ENCODE data around the gene ZNF783.
"Not testable (repeated sequence)": the region's sequence is repeated elsewhere in the genome, so short reads cannot be mapped to it uniquely, and the experiment has no call there.

The ZNF783 gene

DNA sequence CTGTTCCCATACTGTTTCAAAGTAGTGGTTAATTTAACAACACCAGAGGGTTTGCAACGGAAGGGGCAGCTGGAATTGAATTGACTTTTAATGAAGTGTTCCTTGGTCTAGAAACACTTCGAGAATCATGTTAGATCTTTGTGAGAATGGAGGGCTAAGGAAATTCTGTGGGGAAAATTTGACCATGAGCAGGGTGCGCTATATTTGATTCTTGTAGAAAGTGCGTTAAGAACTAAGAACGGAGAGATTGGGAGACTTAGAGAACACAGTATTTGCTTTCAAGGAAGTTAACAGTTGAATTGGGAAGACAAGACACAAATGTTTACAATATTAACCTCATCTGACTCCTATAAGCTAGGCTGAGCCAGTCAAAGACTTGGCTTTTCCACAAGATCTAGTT, 21.4 kb upstream of the ZNF783 start:
- DNase-seq (ENCODE audit: low read depth in 2 of 2): no peak

DNA sequence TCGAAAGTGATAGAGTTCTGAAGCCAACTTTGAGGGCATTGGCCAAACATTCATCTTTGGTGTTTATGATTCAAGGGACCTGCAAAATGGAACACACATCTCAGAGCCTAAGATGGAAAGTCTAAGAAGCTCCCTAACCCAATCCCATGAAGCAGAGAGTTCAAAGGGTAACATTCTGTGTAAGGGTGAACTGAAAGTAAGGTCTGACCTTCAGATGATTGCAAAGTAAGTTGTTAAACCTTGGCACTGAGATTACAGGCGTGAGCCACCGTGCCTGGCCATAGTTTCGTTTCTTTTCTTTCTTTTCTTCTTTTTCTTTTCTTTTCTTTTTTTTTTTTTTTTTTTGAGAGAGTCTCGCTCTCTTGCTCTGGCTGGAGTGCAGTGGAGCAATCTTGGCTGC, 20.3 kb upstream of the ZNF783 start:
- no peak for DNase-seq (ENCODE audit: low read depth in 2 of 2)

DNA sequence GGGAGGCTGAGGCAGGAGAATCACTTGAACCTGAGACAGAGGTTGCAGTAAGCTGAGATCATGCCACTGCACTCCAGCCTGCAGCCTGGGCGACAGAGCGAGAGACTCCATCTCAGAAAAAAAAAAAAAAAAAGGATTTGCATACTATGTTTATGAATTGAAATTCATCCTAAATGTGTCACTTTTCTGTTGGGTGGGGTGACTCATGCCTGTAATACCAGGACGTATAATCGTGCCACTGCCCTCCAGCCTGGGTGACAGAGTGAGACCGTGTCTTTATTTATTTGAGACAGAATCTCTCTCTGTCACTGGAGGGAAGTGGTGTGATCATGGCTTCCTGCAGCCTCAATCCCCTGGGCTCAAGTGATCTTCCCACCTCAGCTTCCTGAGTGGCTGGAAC, 16.8 kb upstream of the ZNF783 start:
- no peak for DNase-seq (ENCODE audit: low read depth in 2 of 2)

DNA sequence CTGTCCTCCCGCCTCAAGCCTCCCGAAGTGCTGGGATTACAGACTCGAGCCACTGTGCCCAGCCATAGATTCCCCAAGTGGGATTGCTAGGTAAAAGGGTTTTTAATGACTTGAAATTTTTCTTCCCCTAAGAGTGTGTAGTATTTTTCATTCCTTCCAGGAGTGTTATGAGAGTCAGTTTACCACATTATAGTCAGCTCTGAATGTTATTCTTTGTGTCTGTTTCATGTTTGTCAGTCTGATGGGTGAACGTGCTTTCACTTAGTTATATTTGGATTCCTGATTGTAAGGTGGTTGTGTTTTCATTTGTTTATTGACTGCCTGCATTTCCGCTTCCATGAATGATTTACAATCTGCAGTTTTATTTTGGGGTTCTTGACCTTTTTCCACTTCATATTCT, 16.3 kb upstream of the ZNF783 start:
- DNase-seq (ENCODE audit: low read depth in 2 of 2): no peak

DNA sequence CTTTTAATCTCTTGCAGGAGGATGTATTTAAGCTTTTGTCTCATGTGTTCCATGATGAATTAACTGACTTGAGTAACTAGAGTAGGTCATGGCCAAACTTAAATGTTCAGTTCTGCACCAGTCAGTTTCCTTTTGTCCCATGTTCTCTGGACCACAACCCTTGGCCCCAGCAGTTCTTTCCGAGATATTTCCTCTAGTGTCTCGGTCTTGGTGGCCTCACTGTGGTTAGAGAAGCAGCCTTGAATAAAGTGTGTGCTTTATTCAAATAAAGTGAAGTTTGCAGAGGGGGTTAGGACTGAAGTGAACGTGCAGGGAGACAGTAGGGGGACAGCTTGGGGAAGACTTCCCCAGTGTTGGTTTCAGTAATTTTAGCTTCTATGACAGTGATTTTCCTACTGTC, 13.2 kb upstream of the ZNF783 start:
- DNase-seq (ENCODE audit: low read depth in 2 of 2): no peak

DNA sequence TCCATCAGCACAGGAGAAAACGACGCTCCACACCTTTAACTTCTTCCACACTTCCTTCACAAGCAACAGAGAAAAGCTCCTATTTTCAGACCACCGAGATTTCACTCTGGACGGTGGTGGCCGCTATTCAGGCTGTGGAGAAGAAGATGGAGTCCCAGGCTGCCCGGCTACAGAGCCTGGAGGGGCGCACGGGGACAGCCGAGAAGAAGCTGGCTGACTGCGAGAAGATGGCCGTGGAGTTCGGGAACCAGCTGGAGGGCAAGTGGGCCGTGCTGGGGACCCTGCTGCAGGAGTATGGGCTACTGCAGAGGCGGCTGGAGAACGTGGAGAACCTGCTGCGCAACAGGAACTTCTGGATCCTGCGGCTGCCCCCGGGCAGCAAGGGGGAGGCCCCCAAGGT, 11.8 kb upstream of the ZNF783 start:
- not testable (repeated sequence) for DNase-seq (ENCODE audit: low read depth in 2 of 2)

DNA sequence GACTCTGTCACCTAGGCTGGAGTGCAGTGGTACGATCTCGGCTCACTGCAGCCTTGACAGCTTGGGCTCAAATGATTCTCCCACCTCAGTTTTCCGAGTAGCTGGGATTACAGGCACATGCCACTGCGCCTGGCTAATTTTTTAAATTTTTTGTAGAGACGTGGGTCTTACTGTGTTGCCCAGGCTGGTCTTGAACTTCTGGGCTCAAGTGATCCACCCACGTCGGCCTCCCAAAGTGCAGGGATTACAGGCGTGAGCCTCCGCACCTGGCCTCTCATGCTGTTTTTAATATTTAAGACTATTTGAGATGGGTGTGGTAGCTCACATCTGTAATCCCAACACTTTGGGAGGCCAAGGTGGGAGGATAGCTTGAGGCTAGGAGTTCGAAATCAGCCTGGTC, 10.5 kb upstream of the ZNF783 start:
- not testable (repeated sequence) for DNase-seq (ENCODE audit: low read depth in 2 of 2)

DNA sequence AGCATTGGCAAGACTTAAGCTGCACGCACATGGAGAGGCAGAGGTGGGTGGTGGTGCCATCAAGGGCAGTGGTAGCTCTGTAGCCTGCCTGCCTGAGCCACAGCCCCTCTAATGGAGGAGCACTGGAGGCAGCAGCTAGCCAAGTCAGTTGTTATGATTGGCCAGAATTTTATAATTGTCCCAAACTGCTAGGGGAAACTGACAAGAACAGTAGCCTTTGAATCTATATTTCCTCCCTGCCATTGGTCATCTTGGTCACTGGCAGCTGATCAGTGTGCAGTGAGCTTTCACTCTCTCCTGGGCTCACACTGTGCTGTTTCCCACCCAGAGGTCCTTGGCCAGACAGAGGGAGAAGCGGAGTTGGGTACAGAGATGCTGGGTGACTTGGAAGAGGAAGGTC, 9.6 kb upstream of the ZNF783 start:
- DNase-seq (ENCODE audit: low read depth in 2 of 2): no peak

DNA sequence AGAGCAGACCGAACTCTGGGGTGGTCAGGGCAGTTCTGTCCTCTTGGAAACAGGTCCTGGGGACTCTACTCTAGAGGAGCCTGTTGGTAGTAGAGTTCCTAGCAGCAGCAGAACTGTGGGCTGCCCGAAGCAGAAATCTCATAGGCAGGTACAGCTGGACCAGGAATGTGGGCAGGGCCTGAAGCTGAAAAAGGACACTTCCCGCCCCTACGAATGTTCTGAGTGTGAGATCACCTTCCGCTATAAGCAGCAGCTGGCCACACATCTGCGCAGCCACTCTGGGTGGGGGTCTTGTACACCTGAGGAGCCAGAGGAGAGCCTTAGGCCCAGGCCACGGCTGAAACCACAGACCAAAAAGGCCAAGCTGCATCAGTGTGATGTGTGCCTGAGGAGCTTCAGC, 8.3 kb upstream of the ZNF783 start:
- DNase-seq (ENCODE audit: low read depth in 2 of 2): no peak

DNA sequence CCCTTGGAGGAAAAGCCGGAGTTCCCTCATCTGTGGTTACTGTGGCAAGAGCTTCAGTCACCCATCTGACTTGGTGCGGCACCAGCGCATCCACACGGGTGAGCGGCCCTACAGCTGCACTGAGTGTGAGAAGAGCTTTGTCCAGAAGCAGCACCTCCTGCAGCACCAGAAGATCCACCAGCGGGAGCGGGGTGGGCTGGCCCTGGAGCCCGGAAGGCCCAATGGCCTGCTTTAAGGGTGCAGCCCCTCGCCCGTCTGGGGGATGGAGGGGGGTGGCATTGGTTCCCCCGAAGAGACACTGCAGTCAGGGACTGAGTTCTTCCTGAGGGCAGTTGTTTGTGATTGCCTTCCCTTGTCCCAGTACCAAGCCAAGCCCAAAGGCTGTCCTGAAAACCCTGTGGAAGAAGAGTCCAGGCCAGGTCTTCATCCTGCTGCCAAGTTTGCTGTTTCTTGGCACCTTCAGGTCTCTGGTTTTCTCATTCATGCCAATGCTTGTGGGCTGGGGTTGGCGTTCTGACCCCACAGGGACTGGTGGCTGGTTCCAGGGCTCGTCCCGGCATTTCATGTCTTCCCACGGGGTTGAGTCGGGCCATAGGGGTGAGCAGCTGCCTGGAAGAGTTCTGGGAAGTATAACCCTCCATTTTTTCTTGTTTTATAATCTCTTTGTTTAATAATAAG, 7.7 kb upstream of the ZNF783 start:
- DNase-seq (ENCODE audit: low read depth in 2 of 2): no peak

DNA sequence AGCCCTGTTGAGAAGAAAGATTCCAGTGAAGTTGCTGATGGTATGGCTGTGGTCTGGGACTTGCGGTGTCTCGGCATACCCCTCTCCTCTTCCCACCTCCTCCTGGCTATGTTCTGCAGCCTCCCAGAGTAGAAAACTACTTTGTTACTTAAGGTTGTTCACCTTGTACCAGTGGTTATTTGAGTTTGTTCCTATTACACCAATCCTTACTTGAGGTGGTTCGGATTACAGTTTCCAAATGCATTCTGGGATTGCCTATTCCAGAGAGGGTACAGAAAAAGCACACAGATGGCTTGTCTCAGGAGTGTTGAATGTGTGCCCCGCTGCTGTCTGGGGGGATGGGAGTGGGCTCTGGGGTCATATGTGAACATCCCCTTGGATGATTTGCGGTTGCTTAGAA, 6.8 kb upstream of the ZNF783 start:
- no peak for DNase-seq (ENCODE audit: low read depth in 2 of 2)

DNA sequence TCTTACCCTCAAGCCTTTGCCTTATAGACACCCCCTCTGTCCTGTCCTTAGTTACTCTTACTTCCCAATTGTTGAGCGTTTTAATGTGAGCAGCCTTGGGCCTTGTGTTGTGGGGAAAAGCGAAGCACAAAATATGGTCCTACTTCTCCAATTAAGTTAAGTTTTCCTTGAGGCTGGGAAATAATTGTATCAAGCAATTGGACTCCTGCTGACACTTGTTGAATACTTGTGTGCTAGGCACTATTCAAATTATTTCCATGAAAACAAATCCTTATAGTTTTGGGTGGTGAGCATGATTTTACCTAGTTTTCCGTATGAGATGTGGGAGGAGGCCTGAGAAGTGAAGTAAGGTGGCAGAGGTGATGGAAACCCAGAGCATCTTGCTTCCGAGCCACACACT, 5.4 kb upstream of the ZNF783 start:
- no peak for DNase-seq (ENCODE audit: low read depth in 2 of 2)

DNA sequence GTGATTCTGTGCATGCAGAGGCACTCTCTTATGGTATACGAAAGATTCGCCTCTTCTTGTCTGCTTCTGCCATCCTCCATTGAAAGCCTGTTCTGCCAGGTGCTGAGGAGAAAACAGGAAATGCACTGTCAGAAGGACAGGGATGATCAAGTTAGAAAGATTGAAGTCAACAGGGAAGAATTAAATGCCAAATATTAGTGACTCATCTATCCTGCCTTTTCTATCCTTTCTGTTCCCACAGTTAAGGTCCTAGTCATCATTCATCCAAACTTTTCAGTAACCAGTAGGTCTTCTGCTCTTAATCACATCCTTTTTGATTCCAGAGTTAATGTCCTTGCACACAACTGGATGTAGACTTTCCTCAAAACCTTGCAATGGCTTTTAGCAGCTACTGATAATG, 4.8 kb upstream of the ZNF783 start:
- no peak for DNase-seq (ENCODE audit: low read depth in 2 of 2)

DNA sequence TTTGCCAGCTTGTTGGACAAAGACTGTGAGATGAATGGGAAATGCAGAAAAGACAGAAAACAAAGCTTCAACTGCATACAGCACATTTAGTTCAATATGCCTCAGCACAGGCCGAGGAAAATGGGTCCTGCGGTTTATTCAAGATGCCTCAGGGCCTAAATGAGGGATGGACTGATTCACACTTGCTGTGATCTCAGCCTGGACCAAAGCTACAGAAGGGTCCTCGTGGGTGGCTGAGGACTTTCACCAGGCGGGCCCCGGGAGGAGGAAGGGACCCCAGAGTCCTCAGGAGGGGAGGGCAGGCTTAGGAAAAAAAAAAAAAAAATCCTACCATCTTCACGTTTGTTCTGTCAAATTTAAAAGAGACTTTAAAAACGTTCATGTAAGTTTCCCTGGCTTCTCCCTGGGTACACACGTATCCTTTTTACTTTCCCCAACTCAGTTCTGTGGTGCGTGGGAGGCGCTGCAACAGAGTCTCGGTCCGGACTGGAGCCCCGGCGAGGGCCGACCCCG, 624 bp upstream of the ZNF783 start:
- DNase-seq (ENCODE audit: low read depth in 2 of 2): no peak

DNA sequence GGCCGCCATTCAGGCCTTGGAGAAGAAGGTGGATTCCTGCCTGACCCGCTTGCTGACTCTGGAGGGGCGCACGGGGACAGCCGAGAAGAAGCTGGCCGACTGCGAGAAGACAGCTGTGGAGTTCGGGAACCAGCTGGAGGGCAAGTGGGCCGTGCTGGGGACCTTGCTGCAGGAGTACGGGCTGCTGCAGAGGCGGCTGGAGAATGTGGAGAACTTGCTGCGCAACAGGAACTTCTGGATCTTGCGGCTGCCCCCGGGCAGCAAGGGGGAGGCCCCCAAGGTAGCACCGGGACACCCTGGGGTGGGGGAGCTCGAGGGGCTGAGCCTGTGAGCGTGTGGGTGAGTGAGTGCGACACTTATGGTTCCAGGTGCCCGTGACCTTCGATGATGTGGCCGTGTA, 4.5 kb downstream of the ZNF783 start:
- DNase-seq (ENCODE audit: low read depth in 2 of 2): no peak

DNA sequence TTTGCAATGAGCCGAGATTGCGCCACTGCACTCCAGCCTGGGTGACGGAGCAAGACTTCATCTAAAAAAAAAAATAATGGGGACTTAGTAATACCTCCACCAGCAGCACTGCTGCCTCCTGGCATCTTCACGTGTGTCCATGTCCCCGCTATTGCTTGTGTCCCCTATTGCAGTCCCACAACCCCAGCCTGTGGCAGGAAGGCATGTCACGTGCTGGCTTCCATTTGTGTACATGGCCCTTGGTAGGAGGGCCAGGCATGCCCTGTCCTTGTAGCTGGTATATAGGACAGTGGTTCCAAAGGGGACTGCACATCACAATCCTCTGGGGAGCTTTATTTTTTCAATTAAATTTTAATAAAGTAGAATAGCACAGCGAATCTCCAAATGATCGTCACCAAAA, 5.7 kb downstream of the ZNF783 start:
- DNase-seq (ENCODE audit: low read depth in 2 of 2): no peak

DNA sequence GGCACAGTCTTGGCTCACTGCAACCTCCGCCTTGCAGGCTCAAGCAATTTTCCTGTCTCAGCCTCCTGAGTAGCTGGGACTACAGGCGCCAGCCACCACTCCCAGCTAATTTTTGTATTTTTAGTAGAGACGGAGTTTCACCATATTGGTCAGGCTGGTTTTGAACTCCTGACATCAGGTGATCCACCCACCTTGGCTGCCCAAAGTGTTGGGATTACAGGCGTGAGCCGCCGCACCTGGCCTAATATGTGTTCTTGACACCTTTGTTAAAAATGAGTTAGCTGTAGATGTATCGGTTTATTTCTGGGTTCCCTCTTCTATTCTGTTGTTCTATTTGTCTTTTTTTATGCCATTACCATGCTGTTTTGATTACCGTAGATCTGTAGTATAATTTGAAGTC, 12.4 kb downstream of the ZNF783 start:
- DNase-seq (ENCODE audit: low read depth in 2 of 2): not testable (repeated sequence)

DNA sequence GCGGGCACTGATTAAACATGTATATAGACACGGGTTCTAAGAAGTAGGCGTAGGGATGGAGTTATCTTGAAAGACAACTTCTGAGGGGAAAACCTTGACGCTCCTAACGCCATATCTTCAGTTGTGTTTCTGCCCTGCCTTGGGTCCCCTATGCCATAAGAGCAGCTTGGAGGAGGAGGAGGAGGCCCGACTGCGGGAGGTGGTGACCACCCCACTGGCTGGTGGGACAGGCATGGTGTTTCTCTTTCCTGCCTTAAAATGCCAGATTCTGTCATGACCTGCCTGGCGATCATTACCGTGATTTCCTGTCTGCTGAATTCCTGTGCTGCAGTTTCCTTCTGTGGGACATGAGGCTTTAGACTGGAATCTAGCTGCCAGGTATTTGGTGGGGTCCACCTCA, 15.9 kb downstream of the ZNF783 start:
- DNase-seq (ENCODE audit: low read depth in 2 of 2): no peak

DNA sequence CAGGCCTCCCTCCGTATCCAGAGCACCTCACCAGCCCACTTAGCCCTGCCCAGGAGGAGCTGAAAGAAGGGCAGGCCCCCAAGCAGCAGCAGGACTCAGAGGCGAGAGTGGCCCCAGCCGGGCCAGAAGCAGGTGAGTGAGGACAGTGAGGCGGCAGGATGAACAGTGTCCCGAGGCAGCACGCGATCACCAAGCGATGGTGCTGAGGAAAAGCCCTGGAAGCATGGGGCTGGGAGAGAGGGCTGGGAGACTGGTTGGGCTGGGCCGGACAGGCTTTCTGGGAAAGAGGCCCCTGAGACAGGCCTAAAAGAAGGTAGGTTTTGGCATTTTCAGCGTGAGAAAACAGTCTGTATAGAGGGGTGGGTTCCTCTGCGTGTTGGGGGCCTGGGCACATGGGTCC, 16.4 kb downstream of the ZNF783 start:
- DNase-seq (ENCODE audit: low read depth in 2 of 2): no peak

DNA sequence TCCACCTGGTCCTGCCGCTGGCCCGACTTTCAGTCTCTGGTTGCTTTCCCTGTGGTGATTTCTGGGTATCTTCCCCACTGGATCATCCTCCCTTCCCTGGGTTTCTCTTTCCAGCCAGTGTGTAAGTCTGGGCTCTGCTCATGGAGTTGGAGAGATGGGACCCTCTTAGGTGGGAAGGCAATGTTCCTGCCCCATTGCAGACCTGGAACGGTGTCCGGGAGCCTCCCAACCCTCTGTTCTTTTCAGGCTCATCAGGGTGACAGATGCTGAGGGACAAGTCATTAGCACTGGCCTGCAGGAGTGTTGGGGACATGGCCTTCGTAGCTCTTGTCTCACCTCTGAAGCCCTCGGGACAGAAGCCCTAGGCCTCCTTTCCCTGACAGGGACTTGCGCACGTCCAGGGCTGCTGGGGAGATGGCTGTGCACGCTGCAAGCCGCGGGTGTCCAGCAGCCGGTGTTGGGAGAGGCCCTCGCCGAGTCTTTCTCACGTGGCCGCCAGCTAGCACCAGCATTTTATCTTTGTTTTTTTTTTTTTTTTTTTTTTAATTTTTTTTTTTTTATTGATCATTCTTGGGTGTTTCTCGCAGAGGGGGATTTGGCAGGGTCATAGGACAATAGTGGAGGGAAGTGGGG, 17.2 kb downstream of the ZNF783 start:
- DNase-seq (ENCODE audit: low read depth in 2 of 2): no peak

DNA sequence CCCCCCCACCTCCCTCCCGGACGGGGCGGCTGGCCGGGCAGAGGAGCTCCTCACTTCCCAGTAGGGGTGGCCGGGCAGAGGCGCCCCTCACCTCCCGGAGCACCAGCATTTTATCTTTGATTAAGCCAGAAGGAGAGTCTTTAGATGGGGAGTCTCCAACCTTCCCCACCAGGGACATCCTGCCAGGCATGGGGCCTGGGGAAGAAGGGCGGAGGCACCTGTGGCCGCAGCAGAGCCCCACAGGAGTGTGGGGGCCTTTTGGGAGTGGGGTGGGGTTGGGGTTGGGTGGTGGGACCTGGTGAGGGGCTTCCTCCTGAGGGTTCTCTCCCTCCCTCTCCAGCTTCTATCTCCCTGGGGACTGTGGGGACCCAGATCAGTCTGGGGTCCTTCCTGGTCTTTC, 18.2 kb downstream of the ZNF783 start:
- DNase-seq (ENCODE audit: low read depth in 2 of 2): no peak

DNA sequence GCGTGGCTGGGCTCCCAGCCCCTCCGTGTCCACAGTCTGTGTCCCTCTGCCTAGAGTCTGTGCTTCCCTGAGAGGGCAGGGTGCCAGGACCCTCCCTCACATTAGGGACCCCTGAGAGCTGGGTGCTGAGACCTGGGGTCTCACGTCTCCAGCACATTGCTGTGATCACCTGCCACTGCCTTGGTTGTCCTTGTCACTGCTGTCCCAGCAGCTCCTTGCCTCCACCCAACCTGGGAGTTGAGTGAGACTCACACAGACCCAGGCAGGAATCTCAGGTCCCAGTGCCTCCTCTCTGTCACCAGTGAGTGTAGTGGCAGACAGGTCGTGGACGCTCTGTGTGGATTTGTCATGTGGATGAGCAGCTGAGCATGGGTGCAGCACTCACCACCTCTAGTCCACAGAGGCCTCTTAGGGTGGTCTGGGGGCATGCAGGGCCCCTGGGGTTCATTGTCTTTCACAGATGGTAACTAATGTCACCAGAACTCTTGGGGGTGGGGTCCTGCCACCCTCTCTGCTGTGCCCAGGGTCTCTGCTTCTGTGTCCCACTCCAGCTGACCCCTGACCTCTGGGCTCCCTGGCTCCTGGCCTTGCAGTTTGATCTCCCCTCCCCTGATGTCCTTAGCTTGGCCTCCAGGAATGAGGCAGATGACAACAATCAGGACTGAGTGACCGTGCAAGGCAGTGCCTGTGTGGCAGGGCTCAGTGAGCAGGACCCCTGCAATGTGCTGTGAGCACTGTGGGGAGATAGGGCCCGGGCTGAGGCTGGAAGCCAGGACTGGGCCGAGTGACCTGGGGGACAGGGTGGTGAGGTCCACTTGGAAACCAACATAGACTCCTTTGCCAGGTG, 18.9 kb downstream of the ZNF783 start:
- no peak for DNase-seq (ENCODE audit: low read depth in 2 of 2)
